ENCODE measurements around the gene PLA2G6. TPM values are rescaled to one million over a fixed set of nuclear protein-coding genes. Genes with fewer than 3 reads are reported as not detected.

Gene PLA2G6
- total RNA-seq, 2 donors from 2014 or later = 41.5 to 68.0 TPM

- intact Hi-C loops (cut with DNase I) = no loop called here
- H3K27ac ChIP-seq = no peak overlapping the region
- H3K9me3 ChIP-seq = no peaks in the 10 kb centered on the region
- 97 to 98% methylated on average over 8 of the region's 8 CpGs for WGBS, 2 donors
- H3K36me3 ChIP-seq (replicated peaks in 1 of 2; ENCODE audit: insufficient read depth in 1 of 2, low read depth in 2 of 2) = peaks cover 0 to 28% of the 10 kb centered on the region in 2 donors
- DNase-seq (no peak), ATAC-seq (no peak)
- no peaks in the 10 kb centered on the region for H3K27me3 ChIP-seq
- no peak overlapping the region for H3K4me3 ChIP-seq
- TF ChIP-seq POLR2A (IDR thresholded peaks at IDR 0.05) = no peak
- TF ChIP-seq, protein P1, sequence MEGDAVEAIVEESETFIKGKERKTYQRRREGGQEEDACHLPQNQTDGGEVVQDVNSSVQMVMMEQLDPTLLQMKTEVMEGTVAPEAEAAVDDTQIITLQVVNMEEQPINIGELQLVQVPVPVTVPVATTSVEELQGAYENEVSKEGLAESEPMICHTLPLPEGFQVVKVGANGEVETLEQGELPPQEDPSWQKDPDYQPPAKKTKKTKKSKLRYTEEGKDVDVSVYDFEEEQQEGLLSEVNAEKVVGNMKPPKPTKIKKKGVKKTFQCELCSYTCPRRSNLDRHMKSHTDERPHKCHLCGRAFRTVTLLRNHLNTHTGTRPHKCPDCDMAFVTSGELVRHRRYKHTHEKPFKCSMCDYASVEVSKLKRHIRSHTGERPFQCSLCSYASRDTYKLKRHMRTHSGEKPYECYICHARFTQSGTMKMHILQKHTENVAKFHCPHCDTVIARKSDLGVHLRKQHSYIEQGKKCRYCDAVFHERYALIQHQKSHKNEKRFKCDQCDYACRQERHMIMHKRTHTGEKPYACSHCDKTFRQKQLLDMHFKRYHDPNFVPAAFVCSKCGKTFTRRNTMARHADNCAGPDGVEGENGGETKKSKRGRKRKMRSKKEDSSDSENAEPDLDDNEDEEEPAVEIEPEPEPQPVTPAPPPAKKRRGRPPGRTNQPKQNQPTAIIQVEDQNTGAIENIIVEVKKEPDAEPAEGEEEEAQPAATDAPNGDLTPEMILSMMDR (IDR thresholded peaks at IDR 0.05) = no peak
- H3K4me1 ChIP-seq = no peaks in the 10 kb centered on the region
Measured at GRCh38 chr22:38065539-38065938, 116.1 kb downstream of the PLA2G6 start.

DNA sequence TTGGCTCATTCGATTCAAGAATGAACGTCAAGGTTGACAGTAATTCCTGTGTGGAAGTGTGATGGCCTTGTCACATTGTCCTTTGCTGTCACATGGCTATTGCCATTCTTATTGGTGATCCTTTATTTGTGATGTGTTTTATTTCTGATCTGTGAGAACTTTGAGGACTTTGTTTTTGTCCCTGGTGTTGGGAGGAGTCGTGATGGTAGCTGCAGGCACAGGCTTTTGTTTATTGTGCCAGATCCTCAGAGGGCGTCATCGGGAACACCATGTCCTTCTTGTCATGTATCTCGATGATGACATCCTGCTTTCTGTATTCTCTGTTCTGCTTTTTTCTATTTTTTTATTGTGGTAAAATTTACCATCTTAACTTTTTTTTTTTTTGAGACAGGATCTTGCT, 118.8 kb downstream of the PLA2G6 start:
- 71 to 80% methylated on average over 6 of the region's 6 CpGs for WGBS, 2 donors
- peak overlapping the region in 1 of 4 donors; percentile 21 for H3K27ac ChIP-seq
- intact Hi-C loops (cut with DNase I) = no loop called here
- peaks cover 5% of the 10 kb centered on the region for H3K4me1 ChIP-seq
- H3K9me3 ChIP-seq = no peaks in the 10 kb centered on the region
- TF ChIP-seq POLR2A (IDR thresholded peaks at IDR 0.05) = peak in 1 of 3 donors; percentile 16
- TF ChIP-seq, protein P1 (IDR thresholded peaks at IDR 0.05) = no peak
- peaks cover 0 to 28% of the 10 kb centered on the region in 2 donors for H3K36me3 ChIP-seq (replicated peaks in 1 of 2; ENCODE audit: insufficient read depth in 1 of 2, low read depth in 2 of 2)
- DNase-seq = peak in 1 of 4 donors; percentile 70
- no peak overlapping the region for H3K4me3 ChIP-seq
- no peak for ATAC-seq
- H3K27me3 ChIP-seq = no peaks in the 10 kb centered on the region

Small RNA genes lying within 50 kb of the gene (small RNA-seq; reads per million reads assigned to genes)
- gene RN7SL704P = not detected

Other genes with a start within 250 kb of the PLA2G6 start
- gene C22orf23, start 228.2 kb downstream of the PLA2G6 start, total RNA-seq = not detected
- 100 to 1,000 TPM in 1 of 2 donors, 10 to 100 TPM in 1; 43.8 to 119 TPM for gene POLR2F, start 228.1 kb downstream of the PLA2G6 start, total RNA-seq
- gene SOX10, start 197.3 kb downstream of the PLA2G6 start, total RNA-seq = under 1 TPM in 1 of 2 donors, not detected in 1; 0.66 TPM
- gene PICK1, start 124.4 kb downstream of the PLA2G6 start, total RNA-seq = 10 to 100 TPM; 39.7 to 52.4 TPM
- not detected for gene SLC16A8, start 97.6 kb downstream of the PLA2G6 start, total RNA-seq
- 1 to 10 TPM in 1 of 2 donors, under 1 TPM in 1; 0.66 to 4.4 TPM for gene BAIAP2L2, start 71.1 kb downstream of the PLA2G6 start, total RNA-seq
- 10 to 100 TPM; 16.9 to 35.6 TPM for gene MAFF, start 20.2 kb upstream of the PLA2G6 start, total RNA-seq
- gene TMEM184B, start 91.2 kb upstream of the PLA2G6 start, total RNA-seq = 10 to 100 TPM; 28.7 to 31.4 TPM
- 100 to 1,000 TPM in 1 of 2 donors, 10 to 100 TPM in 1; 63.3 to 172 TPM for gene CSNK1E, start 135.6 kb upstream of the PLA2G6 start, total RNA-seq